HG03571 (cell line): Measurements from ENCODE around the gene SUSD1.

Experiments used
- ATAC-seq: cut with Tn5 transposase; IDR thresholded peaks from one replicate; pipeline ENCODE4 v1.9.1; 2021; ENCODE audit not compliant: unreplicated experiment

Gene SUSD1

DNA sequence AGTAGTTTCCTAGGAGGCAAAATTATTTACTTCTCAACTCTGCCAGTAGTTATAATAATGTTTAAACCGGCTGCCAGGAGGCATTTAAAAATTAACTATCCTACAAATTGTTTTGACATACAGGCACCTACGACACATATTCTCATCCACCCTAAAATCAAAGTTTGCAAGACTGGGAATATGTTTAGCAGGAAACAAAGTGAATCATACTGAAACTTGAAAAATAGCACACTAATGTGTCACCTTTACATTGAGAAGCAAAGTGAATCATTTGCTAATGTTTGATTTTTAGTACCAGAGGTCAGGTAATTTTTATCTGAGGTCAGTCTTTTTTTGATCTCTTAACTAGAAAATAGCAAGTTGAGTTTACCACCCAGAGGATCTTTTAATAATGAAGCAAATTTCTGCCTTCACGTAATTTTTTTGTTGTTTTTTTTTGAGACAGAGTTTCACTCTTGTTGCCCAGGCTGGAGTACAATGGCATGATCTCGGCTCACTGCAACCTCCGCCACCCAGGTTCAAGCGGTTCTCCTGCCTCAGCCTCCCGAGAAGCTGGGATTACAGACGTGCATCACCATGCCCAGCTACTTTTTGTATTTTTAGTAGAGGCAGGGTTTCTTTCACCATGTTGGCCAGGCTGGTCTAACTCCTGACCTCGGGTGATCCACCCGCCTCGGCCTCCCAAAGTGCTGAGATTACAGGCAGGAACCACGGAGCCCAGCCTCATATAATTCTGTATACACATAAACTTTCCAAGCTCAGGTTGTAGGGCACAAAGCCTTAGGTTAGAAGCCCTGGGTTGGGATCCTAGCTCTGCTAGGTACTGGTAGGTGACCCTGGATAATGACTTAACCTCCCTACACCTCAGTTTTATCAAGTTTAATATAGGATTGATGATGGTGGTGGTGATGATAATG, 154.2 kb downstream of the SUSD1 start:
- peak; percentile 70 for ATAC-seq

DNA sequence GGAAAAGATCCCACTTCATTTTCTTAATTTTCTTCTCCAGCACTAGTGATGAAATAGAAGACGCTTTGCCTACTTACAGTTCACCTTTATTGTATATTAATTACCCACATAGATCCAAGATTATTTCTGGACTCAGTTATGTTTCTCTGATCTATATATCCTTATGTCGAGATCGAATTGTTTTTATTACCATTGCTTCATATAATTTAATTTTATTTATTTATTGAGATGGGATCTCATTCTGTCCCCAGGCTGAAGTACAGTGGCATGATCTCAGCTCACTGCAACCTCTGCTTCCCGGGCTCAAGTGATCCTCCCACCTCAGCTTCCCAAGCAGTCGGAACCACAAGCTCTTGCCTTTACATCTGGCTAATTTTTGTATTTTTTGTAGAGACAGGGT, 157.2 kb downstream of the SUSD1 start:
- ATAC-seq, result no peak

GRCh38 chr9:112015736-112016135, 159.4 kb downstream of the SUSD1 start:
- no peak for ATAC-seq

GRCh38 chr9:112015149-112015548, 159.9 kb downstream of the SUSD1 start:
- ATAC-seq, result no peak

DNA sequence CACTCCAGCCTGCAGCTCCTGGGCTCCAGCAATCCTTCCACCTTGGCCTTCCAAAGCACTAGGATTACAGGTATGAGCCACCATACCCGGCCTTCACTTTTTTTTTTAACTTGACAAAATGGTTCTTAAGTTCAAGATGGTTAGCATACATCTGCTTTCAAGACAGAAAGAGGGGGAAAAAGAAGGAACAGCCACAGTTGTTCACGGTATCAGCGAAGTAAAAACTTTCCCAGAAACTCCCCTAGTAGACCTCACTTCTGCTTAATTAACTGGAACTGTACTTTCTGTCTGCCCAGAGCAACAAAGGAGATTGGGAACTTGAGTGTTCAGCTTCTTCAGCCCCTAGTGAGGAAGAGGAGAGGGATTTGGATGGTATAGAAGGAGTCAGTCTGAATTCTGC, 161.8 kb downstream of the SUSD1 start:
- no peak for ATAC-seq

DNA sequence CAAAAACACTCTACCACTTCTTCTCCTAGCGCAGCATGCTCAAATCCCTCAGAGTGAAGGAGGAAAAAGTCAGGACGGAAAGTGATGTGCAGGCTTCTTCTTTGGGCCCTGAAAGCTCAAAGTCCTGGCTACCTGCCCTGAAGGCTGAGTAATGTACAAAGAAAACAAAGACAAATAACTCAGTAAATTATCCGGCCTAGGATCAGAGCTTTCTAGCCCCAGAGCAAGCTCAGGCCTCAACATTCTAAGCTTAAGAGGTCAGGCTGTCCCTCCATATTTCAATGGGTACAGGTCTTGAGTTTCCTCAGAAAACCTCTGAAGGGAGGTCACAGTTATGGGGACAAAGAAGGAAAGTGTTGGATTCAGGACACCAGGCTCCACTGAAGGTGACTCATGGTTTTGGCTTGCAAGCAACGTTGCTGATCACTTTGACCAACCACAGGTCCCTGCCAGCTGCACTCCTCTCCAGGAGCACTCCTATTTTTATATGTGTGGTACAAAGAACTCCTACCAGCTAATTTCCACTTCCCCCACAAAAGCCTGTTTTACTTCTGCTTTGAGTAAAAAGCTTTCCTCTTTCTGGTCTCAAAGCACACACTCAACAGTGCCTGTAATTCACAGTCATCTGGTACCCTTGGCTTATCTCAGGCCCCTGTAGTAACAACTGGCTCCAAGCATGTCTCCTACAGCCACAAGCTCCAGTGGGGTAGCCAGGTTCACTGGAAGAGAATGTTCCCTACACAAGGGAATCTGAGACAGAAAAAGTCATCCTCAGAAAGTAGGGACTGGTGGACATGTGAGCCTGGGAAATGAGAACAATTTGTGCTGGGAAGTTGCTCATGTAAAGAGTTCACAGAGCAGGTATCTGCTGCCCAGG, 162.8 kb downstream of the SUSD1 start:
- ATAC-seq, result peak; percentile 74

DNA sequence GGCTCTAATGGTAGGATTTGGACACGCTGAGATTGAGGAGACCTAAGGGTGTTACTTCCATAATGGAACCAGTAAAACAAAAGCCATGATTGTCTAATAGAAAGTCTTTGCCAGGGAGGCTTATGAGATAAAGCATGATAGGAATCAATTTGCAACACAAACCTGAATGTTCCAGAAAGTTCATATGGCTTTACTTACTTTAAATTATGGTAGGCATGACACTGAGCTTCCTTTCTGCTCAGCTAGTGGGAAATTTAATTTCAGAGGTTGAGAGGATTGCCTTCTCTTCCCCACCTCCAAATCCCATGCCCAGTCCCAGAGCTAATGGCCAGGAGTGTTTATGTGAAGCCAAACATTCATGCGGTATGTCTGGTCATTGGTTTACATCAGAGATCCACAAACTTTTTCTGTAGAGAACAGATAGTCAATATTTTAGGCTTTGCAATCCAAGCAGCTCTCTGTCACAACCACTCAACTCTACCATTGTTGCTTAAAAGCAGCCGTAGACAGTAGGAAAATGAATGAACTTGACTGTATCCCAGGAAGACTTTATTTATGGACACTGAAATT, 164.0 kb downstream of the SUSD1 start:
- ATAC-seq, result no peak

DNA sequence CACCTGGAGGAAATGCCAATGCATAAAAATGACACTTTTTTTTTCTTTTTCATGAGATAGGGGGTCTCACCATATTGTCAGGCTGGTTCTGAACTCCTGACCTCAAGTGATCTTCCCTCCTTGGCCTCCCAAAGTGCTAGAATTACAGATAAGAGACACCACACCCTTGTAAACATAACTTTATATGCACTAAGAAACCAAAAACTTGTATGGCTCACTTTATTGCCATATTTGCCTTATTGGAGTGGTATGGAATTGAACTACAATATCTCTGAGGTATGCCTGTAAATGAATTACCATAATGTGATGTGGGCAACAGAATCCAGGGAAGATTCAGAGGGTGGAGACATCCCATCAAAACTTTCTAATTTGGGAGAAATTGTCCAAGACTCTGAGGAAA, 164.6 kb downstream of the SUSD1 start:
- ATAC-seq, result no peak

DNA sequence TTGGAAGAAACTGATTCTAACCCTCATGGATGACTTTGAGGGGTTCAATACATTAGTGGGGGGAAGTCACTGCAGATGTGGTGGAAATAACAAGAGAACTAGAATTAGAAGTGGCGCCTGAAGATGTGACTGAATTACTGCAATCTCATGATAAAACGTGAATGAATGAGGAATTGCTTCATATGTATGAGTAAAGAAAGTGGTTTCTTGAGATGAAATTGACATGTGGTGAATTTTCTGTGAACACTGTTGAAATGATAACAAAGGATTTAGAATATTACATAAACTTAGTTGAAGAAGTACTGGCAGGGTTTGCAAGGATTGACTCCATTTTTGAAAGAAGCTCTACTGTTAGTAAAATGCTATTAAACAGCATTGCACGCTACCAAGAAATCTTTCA, 165.4 kb downstream of the SUSD1 start:
- ATAC-seq, result no peak

GRCh38 chr9:112007575-112008240, 167.4 kb downstream of the SUSD1 start:
- no peak for ATAC-seq

DNA sequence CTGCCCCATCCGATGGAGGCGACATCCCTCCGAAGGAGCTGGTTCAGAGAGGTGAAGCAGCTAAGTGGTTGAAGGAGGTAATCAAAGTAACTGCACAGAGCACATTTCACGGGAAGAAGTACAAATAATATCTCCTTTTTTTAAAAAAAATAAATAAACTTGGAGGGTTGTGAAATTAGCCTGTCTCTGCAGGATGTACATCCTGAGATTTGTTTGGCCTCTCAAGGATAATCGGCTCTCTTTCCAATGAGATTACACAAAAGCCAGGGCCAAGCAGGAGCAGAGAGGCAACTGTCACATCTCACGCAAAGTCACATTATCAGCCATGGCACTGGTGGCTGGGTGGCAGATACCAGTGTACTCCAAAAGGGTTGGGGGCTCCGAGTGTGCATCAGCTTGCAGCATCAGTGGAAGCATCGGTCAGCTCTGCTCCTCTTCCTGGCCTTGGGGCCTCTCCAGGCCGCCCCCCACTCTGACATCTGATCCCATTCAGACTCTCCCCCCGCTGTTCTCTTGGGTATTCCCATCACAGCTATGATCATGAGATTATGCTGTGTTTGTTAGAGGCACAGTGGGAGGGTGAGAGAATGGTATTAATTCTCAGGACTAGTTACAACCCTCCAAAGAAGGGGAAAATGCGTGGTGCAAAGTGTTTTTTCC, 168.6 kb downstream of the SUSD1 start:
- no peak for ATAC-seq

DNA sequence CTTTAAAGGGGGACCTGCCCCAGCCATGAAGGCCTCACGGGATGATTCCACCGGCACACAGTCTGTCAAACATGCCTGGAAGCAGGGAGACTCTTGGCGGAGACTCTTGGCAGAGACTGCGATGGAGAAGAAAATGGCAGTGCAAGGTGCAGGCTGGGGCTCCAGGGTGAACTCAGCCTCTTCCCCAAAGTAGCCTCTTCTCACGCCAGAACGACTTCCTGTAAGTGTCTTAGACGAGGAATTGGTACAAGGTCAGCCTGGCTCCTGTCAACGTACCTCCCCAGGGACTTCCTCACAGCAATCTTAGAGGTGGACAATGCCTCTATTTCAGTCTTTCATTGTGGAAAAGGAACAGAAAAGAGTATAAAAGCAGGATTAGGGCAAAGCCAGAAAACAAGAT, 169.2 kb downstream of the SUSD1 start:
- no peak for ATAC-seq

DNA sequence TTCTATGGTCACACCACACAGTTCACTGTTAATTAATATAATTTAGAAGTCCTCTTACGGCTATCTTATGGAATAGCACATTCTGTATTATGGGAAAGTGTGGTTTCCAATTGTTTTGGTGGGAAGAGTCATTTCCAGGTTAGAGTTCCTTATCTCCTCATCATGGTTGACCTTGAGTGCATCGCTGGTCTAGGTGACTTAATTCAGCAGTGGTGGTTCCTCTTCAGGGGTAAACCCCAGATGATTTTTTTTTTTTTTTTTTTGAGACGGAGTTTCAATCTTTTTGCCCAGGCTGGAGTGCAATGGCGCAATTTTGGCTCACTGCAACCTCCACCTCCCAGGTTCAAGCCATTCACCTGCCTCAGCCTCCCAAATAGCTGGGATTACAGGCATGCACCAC, 171.6 kb downstream of the SUSD1 start:
- ATAC-seq, result no peak

- ATAC-seq, result no peak
Measured at GRCh38 chr9:112002847-112003457, 172.1 kb downstream of the SUSD1 start.

DNA sequence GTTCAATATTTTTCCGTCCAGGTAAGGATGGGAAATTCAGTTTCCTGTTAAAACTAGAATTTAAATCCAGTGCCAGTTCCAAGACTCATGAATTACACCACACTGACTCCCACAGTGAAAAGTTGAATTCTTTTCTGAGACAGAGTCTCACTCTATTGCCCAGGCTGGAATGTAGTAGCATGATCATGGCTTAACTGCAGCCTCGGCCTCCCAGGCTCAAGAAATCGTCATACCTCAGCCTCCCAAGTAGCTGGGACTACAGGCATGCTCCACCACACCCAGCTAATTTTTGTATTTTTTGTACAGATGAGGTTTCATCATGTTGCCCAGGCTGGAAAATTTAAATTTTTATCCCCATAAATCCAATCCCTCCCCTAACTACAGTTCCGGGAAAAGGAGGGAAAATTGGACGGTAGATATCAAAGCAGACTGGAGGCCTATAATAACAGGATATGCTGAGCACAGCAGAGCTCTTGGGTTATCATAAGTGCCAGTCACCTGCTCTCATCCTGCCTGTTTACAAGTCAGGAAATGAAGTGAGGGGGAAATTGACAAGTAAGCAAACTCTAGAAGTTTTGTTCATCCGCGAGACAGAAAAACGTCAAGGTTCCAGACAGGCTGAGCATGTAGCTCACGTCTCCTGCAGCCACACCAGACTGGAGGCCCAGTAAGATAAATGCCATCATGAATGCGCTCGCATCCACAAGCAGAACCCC, 172.8 kb downstream of the SUSD1 start:
- no peak for ATAC-seq

DNA sequence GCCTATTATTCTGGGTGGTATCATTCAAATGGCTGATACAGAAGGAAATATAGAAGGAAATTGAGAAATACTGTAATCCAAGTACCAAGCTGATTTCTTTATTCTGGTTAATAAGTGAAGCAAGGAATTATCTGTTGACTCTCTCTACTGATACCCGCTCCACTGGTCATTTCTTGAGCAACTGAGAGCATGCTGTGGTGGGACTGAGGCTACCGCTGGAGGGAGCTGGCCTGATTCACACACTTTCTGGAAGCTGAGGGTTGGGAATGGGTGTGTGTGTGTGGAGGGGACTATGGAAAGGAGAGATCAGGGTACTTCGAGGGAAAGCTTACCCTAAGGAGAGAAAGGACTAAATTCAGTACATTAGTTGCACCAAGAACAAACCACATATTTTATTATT, 174.4 kb downstream of the SUSD1 start:
- ATAC-seq, result no peak

DNA sequence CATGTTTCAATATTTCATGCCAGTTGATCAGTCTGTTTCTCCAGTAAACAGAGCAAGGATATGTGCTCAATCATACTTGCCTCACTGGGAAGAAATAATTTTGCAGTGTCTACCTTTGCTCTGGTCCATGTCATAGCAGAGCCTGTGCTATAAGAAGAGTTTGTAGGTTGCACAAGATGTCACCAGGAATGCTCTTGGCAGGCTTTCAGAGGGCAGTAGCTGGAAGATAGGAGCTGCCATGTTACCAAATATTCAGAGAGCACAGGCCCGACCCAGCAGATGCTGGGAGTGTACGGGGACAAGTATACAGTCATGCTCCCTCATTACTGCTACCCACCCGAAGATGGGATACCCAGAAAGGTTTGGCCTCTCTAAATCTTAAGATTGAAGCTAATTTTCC, 175.8 kb downstream of the SUSD1 start:
- ATAC-seq, result no peak

DNA sequence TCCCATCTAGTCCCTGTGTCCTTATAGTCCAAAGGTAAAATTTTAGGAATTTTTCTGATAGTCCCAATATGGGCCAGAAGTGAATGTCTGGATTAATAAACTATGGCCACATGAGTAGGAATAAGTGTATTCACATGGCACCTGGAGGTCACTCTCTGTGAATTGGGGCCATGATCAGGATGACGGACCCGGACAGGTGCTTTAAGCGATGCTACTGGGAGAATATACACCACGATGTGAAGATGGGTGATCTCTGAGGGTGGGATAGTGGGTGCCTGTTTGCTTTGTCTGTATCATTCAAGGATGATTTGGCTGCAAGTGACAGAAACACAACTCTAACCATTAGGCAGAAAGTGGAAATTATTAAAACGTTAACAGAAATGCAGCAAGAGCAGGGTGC, 177.3 kb downstream of the SUSD1 start:
- ATAC-seq, result no peak

GRCh38 chr9:111994831-111995458, 180.2 kb downstream of the SUSD1 start:
- peak; percentile 68 for ATAC-seq
